WTC11 (cell line): ENCODE data around the gene SRI. TPM values are rescaled to one million over a fixed set of nuclear protein-coding genes. Genes with fewer than 3 reads are reported as not detected.

Experiments
- ATAC-seq: fragments of 200-7000 bp; cut with Tn5 transposase; 2 replicates; pipeline ENCODE4 v1.10.0; 2021; ENCODE audit warnings: mild to moderate bottlenecking, moderate library complexity
- CTCF ChIA-PET: fragments of 300-600 bp; sonication (Branson Sonifier 250); formaldehyde crosslinking; loops from one replicate; lab custom pipeline; 2021; ENCODE audit warnings: antibody characterized with exemption; lab: Charles Lee
- POLR2A ChIA-PET: fragments of 350-600 bp; sonication (Branson Sonifier 250); formaldehyde crosslinking; loops from one replicate; lab custom pipeline; 2021; ENCODE audit warnings: antibody characterized with exemption; lab: Charles Lee
- DNase-seq: peaks from one replicate; pipeline ENCODE4 v3.0.0; 2021; ENCODE audit warnings: low spot score
- H3K27ac Mint-ChIP-seq: 2 replicates; pipeline ENCODE4 v1.8.0; 2021; ENCODE audit warnings: mixed read lengths
- H3K27me3 Mint-ChIP-seq: 2 replicates; pipeline ENCODE4 v1.8.0; 2021; ENCODE audit warnings: low read depth, mild to moderate bottlenecking, moderate library complexity, mixed read lengths
- H3K36me3 Mint-ChIP-seq: 2 replicates; pipeline ENCODE4 v1.8.0; 2021; ENCODE audit warnings: mixed read lengths
- H3K4me1 Mint-ChIP-seq: 2 replicates; pipeline ENCODE4 v1.8.0; 2022; ENCODE audit warnings: mixed read lengths
- H3K4me3 Mint-ChIP-seq: 2 replicates; pipeline ENCODE4 v1.8.0; 2021; ENCODE audit warnings: mild to moderate bottlenecking, moderate library complexity, mixed read lengths
- H3K9me3 Mint-ChIP-seq: 2 replicates; pipeline ENCODE4 v1.8.0; 2021; ENCODE audit warnings: mixed read lengths
- ATF2 ChIP-seq: sonication (generic); formaldehyde crosslinking; IDR thresholded peaks from 2 replicates; pipeline ENCODE4 v1.8.1; 2022; ENCODE audit warnings: low read depth, missing genetic modification reagents, borderline replicate concordance
- FOXJ3 ChIP-seq: sonication (generic); formaldehyde crosslinking; IDR thresholded peaks from 2 replicates; pipeline ENCODE4 v1.9.0; 2021; ENCODE audit warnings: missing genetic modification reagents, mild to moderate bottlenecking, borderline replicate concordance
- GABPB1 ChIP-seq: sonication (generic); formaldehyde crosslinking; IDR thresholded peaks from 2 replicates; pipeline ENCODE4 v1.8.1; 2023; ENCODE audit warnings: mild to moderate bottlenecking, missing genetic modification reagents
- GTF2I ChIP-seq: fragments of 250-450 bp; sonication (Bioruptor Pico); conservative IDR thresholded peaks from 2 replicates; pipeline ENCODE4 v1.4.0; 2021; ENCODE audit warnings: mild to moderate bottlenecking
- IRF2 ChIP-seq: sonication (generic); formaldehyde crosslinking; IDR thresholded peaks from 2 replicates; pipeline ENCODE4 v1.8.0; 2022; ENCODE audit warnings: low read depth, missing genetic modification reagents, borderline replicate concordance
- JAZF1 ChIP-seq: fragments of 250-450 bp; sonication (Bioruptor Pico); IDR thresholded peaks from 2 replicates; pipeline ENCODE4 v1.9.0; 2021; ENCODE audit warnings: moderate library complexity, mild to moderate bottlenecking, inconsistent platforms
- MXD4 ChIP-seq: fragments of 250-450 bp; sonication (Bioruptor Pico); IDR thresholded peaks from 2 replicates; pipeline ENCODE4 v1.8.0; 2021; ENCODE audit warnings: mild to moderate bottlenecking, moderate library complexity, borderline replicate concordance
- NFYB ChIP-seq: sonication (generic); formaldehyde crosslinking; conservative IDR thresholded peaks from 2 replicates; pipeline ENCODE4 v1.8.0; 2022; ENCODE audit warnings: low read depth, missing genetic modification reagents
- NR3C1 ChIP-seq: sonication (generic); formaldehyde crosslinking; conservative IDR thresholded peaks from 2 replicates; pipeline ENCODE4 v1.8.1; 2023; ENCODE audit warnings: low read depth, mild to moderate bottlenecking, missing genetic modification reagents
- SMAD3 ChIP-seq: sonication (generic); formaldehyde crosslinking; IDR thresholded peaks from 2 replicates; pipeline ENCODE4 v1.8.0; 2022; ENCODE audit warnings: missing genetic modification reagents, mild to moderate bottlenecking, borderline replicate concordance
- SMAD4 ChIP-seq: sonication (generic); formaldehyde crosslinking; IDR thresholded peaks from 2 replicates; pipeline ENCODE4 v1.8.0; 2022; ENCODE audit warnings: mild to moderate bottlenecking, missing genetic modification reagents
- SP1 ChIP-seq: sonication (generic); formaldehyde crosslinking; conservative IDR thresholded peaks from 2 replicates; pipeline ENCODE4 v1.8.1; 2022; ENCODE audit warnings: missing genetic modification reagents
- TEAD1 ChIP-seq: sonication (generic); formaldehyde crosslinking; IDR thresholded peaks from 2 replicates; pipeline ENCODE4 v1.8.0; 2022; ENCODE audit warnings: mild to moderate bottlenecking, missing genetic modification reagents
- USF2 ChIP-seq: sonication (generic); formaldehyde crosslinking; IDR thresholded peaks from 2 replicates; pipeline ENCODE4 v1.8.1; 2023; ENCODE audit warnings: mild to moderate bottlenecking, missing genetic modification reagents, moderate library complexity
- ZNF121 ChIP-seq: sonication (generic); formaldehyde crosslinking; IDR thresholded peaks from 2 replicates; pipeline ENCODE4 v1.8.0; 2023; ENCODE audit warnings: missing genetic modification reagents
- ZNF219 ChIP-seq: sonication (generic); formaldehyde crosslinking; IDR thresholded peaks from 2 replicates; pipeline ENCODE4 v1.8.0; 2023; ENCODE audit warnings: missing genetic modification reagents, mild to moderate bottlenecking, borderline replicate concordance
- ZNF232 ChIP-seq: sonication (generic); formaldehyde crosslinking; IDR thresholded peaks from 2 replicates; pipeline ENCODE4 v1.8.0; 2022; ENCODE audit warnings: mild to moderate bottlenecking, missing genetic modification reagents
- ZNF396 ChIP-seq: fragments of 250-450 bp; sonication (Bioruptor Pico); IDR thresholded peaks from 2 replicates; pipeline ENCODE4 v1.8.0; 2021; ENCODE audit warnings: mild to moderate bottlenecking, moderate library complexity, borderline replicate concordance
- total RNA-seq: library from RNA; stranded (reverse); gene quantifications from 3 replicates; pipeline ENCODE4 v1.2.3, GENCODE V29; 2021
- TF ChIP-seq, protein P1 (sequence below): fragments of 250-450 bp; sonication (Bioruptor Pico); IDR thresholded peaks from 2 replicates; pipeline ENCODE4 v1.9.0; 2021; ENCODE audit warnings: moderate library complexity, mild to moderate bottlenecking, inconsistent platforms, borderline replicate concordance
- TF ChIP-seq, protein P2 (sequence below): fragments of 200-600 bp; IDR thresholded peaks from 2 replicates; pipeline ENCODE4 v1.8.0; 2022; ENCODE audit warnings: antibody characterized with exemption
- TF ChIP-seq, protein P3 (sequence below): sonication (generic); formaldehyde crosslinking; conservative IDR thresholded peaks from 2 replicates; pipeline ENCODE4 v1.8.1; 2023; ENCODE audit warnings: mild to moderate bottlenecking, low read depth, missing genetic modification reagents, moderate library complexity
- TF ChIP-seq, protein P4 (sequence below): sonication (generic); formaldehyde crosslinking; IDR thresholded peaks from 2 replicates; pipeline ENCODE4 v1.8.1; 2022; ENCODE audit warnings: mild to moderate bottlenecking, missing genetic modification reagents, moderate library complexity, borderline replicate concordance

The SRI gene
- total RNA-seq, 1 experiment from 2014 or later, result 135 TPM

DNA sequence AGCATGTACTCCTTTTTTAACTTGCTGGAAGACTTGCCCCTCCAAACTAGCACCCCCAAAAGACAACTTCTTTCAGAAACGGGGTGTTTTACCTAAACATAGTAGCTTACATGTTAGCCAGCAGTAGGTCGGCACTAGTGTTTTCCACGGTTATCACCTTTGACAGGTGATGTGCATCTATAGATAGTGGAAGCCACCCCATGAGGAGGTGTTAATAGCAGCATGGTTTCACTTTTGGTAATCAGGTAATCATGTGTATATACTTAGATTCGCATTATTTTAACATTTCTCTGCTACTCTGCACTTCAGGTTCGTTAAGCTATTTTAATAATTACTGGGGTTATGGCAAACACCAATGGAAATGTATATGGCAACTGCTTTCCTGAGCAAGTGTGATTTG, 17.6 kb downstream of the SRI start (continued):
- no peak for TF ChIP-seq ZNF232 (CRISPR knock-in tag)
- TF ChIP-seq FOXJ3 (CRISPR knock-in tag), result no peak
- TF ChIP-seq TEAD1, result no peak
- no peak for TF ChIP-seq JAZF1 (CRISPR knock-in tag)
- TF ChIP-seq IRF2, result no peak
- no peak for TF ChIP-seq USF2 (CRISPR knock-in tag)
- TF ChIP-seq ZNF219, result no peak
- TF ChIP-seq, protein P1, sequence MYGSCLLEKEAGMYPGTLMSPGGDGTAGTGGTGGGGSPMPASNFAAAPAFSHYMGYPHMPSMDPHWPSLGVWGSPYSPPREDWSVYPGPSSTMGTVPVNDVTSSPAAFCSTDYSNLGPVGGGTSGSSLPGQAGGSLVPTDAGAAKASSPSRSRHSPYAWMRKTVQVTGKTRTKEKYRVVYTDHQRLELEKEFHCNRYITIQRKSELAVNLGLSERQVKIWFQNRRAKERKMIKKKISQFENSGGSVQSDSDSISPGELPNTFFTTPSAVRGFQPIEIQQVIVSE (CRISPR knock-in tag), result no peak
- TF ChIP-seq SP1 (CRISPR knock-in tag), result no peak
- TF ChIP-seq, all 79 proteins: peak for 0

DNA sequence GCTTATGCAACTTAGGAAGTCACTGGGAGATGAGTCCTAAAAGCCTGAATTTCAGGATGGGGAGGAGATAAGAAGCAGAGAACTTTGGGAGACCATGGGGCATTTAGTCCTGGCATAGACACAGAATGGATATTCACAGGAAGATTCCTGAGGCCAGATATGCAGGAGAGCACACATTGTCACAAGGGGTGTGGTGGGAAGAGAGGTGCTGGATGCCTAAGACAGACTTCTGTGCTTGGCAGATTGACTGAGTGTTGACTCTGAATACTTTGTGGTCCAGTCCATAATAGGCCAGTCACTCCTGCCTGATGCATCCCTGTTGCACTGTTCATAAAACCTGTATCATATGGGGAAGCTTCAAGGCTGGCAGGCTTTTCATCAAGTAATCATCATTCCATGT, 18.5 kb downstream of the SRI start:
- Mint-ChIP-seq H3K27ac (peak overlapping the region; percentile 69), H3K4me1 (peaks cover 33% of the 10 kb centered on the region), H3K36me3 (peaks cover 33% of the 10 kb centered on the region), H3K4me3 (no peak overlapping the region), H3K27me3 (no peaks in the 10 kb centered on the region), H3K9me3 (no peaks in the 10 kb centered on the region)
- peak; percentile 34 for ATAC-seq
- ChIA-PET CTCF (interaction anchor here (1.0 to 1.3 kb wide), 2 partner anchors 31 to 42 kb away, joined by 3 read pairs; no protein-coding TSS in a partner anchor), POLR2A (interaction anchor here (0.5 kb wide), 1 partner anchor 144 kb away, joined by 3 read pairs; no protein-coding TSS in a partner anchor)
- TF ChIP-seq ZNF396 (no peak), SMAD4 (CRISPR knock-in tag) (no peak), NFYB (no peak), GABPB1 (CRISPR knock-in tag) (no peak), ZNF232 (CRISPR knock-in tag) (no peak), TEAD1 (no peak), ZNF121 (no peak), ATF2 (no peak), ZNF219 (no peak), NR3C1 (CRISPR knock-in tag) (no peak), MXD4 (CRISPR knock-in tag) (no peak), SMAD3 (no peak), GTF2I (CRISPR knock-in tag) (no peak)
- TF ChIP-seq, protein P2, sequence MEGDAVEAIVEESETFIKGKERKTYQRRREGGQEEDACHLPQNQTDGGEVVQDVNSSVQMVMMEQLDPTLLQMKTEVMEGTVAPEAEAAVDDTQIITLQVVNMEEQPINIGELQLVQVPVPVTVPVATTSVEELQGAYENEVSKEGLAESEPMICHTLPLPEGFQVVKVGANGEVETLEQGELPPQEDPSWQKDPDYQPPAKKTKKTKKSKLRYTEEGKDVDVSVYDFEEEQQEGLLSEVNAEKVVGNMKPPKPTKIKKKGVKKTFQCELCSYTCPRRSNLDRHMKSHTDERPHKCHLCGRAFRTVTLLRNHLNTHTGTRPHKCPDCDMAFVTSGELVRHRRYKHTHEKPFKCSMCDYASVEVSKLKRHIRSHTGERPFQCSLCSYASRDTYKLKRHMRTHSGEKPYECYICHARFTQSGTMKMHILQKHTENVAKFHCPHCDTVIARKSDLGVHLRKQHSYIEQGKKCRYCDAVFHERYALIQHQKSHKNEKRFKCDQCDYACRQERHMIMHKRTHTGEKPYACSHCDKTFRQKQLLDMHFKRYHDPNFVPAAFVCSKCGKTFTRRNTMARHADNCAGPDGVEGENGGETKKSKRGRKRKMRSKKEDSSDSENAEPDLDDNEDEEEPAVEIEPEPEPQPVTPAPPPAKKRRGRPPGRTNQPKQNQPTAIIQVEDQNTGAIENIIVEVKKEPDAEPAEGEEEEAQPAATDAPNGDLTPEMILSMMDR, result no peak
- TF ChIP-seq, protein P3, sequence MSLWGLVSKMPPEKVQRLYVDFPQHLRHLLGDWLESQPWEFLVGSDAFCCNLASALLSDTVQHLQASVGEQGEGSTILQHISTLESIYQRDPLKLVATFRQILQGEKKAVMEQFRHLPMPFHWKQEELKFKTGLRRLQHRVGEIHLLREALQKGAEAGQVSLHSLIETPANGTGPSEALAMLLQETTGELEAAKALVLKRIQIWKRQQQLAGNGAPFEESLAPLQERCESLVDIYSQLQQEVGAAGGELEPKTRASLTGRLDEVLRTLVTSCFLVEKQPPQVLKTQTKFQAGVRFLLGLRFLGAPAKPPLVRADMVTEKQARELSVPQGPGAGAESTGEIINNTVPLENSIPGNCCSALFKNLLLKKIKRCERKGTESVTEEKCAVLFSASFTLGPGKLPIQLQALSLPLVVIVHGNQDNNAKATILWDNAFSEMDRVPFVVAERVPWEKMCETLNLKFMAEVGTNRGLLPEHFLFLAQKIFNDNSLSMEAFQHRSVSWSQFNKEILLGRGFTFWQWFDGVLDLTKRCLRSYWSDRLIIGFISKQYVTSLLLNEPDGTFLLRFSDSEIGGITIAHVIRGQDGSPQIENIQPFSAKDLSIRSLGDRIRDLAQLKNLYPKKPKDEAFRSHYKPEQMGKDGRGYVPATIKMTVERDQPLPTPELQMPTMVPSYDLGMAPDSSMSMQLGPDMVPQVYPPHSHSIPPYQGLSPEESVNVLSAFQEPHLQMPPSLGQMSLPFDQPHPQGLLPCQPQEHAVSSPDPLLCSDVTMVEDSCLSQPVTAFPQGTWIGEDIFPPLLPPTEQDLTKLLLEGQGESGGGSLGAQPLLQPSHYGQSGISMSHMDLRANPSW (CRISPR knock-in tag), result no peak
- TF ChIP-seq, protein P4, sequence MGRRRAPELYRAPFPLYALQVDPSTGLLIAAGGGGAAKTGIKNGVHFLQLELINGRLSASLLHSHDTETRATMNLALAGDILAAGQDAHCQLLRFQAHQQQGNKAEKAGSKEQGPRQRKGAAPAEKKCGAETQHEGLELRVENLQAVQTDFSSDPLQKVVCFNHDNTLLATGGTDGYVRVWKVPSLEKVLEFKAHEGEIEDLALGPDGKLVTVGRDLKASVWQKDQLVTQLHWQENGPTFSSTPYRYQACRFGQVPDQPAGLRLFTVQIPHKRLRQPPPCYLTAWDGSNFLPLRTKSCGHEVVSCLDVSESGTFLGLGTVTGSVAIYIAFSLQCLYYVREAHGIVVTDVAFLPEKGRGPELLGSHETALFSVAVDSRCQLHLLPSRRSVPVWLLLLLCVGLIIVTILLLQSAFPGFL (CRISPR knock-in tag), result no peak
- DNase-seq, result no peak
